GM12872 (cell line): Measurements from ENCODE around the gene CDC45.

Experiments used
- CTCF ChIP-seq: IDR thresholded peaks from 3 replicates; pipeline ENCODE4 v1.5.1; 2011; ENCODE audit warnings: low read depth, mild to moderate bottlenecking, low read length, moderate library complexity; ENCODE audit not compliant: insufficient read depth

The CDC45 gene

DNA sequence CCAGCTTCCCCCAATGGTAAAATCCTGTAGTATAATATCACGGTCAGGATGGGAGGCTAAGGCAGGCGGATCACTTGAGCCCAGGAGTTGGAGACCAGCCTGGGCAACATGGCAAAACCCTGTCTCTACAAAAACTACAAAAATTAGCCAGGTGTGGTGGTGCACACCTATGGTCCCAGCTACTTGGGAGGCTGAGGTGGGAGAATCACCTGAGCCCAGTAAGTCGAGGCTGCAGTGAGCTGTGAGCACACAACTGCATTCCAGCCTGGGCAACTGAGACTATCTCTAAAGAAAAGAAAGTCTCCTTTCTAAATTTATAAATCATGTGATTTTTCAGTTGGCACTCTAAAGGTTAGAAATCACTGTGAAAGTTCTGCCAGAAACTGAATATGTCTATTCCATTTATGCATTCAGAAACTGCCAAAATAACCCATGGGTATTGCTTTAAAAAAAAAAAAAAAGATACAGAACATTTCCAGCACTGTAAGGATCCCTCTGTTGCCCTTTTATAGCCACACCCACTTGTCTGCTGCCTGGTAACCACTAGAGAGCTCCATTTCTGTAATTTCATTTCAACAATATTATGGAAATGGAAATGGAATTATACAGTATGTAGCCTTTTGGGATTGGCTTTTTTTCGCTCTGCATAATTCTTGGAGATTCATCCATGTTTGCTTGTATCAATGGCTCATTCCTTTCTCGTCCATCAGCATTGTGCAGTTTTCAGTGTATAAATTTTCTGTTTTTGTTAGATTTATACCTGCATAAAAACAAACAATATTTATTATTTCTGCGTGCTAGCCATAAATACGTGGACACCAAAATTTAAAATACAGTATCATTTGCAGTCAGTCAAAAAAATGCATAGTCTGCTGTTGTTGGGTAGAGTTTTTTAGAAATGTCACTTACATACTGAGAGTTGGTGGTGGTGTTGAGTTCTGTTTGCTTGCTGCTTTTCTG is 9.4 kb downstream of the CDC45 start:
- no peak for TF ChIP-seq CTCF

GRCh38 chr22:19490628-19491230 is 11.0 kb downstream of the CDC45 start:
- no peak for TF ChIP-seq CTCF

- no peak for TF ChIP-seq CTCF
Measured at GRCh38 chr22:19492504-19493174, 12.9 kb downstream of the CDC45 start.

DNA sequence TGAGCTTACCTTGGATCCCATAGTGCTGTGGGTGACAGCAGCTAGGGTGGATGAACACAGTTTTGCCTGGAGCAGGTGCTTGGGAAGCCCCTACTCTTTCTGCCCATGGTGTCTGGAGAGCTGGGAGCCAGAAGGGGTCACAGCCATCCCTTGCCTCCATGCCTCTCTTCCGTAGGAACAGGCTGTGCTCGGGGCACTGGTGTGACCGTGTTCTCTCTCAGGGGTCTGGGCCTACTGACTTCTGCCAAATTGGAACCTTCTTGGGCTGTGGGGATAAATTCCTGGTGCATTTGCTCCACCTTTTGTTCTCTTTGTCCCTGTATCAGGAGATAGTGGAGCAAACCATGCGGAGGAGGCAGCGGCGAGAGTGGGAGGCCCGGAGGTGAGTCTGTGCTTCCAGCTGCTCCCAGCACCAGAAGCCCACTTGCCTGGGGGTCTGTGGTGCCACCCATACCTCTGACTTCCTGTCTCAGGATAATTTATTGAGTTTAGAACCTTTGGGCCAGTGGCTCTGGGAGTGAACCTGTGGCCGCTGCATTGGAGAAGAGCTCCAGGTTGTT is 14.4 kb downstream of the CDC45 start:
- no peak for TF ChIP-seq CTCF

DNA sequence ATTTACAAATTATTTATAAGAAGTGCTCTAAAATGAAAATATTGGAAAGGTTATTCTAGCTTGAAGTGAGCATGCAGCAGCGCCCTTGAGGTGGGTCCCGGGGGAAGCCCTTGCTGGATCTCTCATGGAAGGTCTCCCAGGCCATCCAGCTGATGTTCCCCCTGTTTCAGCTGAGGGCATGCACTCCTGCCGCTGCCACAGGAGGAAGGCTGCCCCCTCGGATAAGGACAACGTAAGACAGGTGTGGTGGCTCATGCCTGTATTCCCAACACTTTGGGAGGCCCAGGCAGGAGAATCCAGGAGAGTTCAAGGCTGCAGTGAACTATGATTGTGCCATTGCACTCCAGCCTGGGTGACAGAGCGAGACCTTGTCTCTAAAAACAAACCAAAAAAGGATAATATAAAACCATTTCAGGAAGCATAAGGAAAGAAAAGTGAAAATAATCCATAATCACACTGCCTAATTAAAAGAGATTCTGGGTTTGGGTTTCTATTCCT is 15.0 kb downstream of the CDC45 start:
- no peak for TF ChIP-seq CTCF

- TF ChIP-seq CTCF, result no peak
Measured at GRCh38 chr22:19495562-19496323, 16.0 kb downstream of the CDC45 start.
